SK-N-SH (cell line): ENCODE measurements around the gene SPRR2D.

Experiments used
- CTCF ChIP-seq: fragments of 200-600 bp; sonication (generic); IDR thresholded peaks from 2 replicates; pipeline ENCODE4 v1.6.1; 2017; ENCODE audit warnings: antibody characterized with exemption, mild to moderate bottlenecking, moderate library complexity
- EZH2phosphoT487 ChIP-seq: fragments of 200-600 bp; sonication (generic); IDR thresholded peaks from 2 replicates; pipeline ENCODE4 v1.6.1; 2017; ENCODE audit warnings: low read depth, mixed run types, mild to moderate bottlenecking, antibody characterized with exemption, moderate library complexity, borderline replicate concordance
- MEF2A ChIP-seq: IDR thresholded peaks from 2 replicates; pipeline ENCODE4 v1.4.0; 2012; ENCODE audit warnings: low read depth, borderline replicate concordance
- MXI1 ChIP-seq: IDR thresholded peaks from 2 replicates; pipeline ENCODE4 v1.6.1; 2012; ENCODE audit warnings: mild to moderate bottlenecking, low read depth, low read length, improper control_type of control experiment
- RAD21 ChIP-seq: IDR thresholded peaks from 2 replicates; pipeline ENCODE4 v1.6.1; 2012; ENCODE audit warnings: mild to moderate bottlenecking, low read length
- REST ChIP-seq: IDR thresholded peaks from 2 replicates; pipeline ENCODE4 v1.6.1; 2012; ENCODE audit warnings: mild to moderate bottlenecking, low read depth, low read length, moderate library complexity
- TAF1 ChIP-seq: IDR thresholded peaks from 2 replicates; pipeline ENCODE4 v1.6.1; 2012; ENCODE audit warnings: low read depth, mild to moderate bottlenecking, low read length, moderate library complexity, borderline replicate concordance

- TF ChIP-seq CTCF = no peak
- TF ChIP-seq MEF2A = no peak
- TF ChIP-seq EZH2phosphoT487 = no peak
- TF ChIP-seq REST = no peak
- TF ChIP-seq MXI1 = no peak
- no peak for TF ChIP-seq TAF1
- no peak for TF ChIP-seq RAD21
These were observed 42.4 kb downstream of the SPRR2D start for GRCh38 chr1:152998476-152998875.
